K562 (cell line): Measurements from ENCODE around the gene FLOT2. TPM values are rescaled to one million over a fixed set of nuclear protein-coding genes. Genes with fewer than 3 reads are reported as not detected.

Source experiments
- ATAC-seq: fragments of 200-7000 bp; cut with Tn5 transposase; 3 replicates; pipeline ENCODE4 v1.9.1; 2020; ENCODE audit warnings: moderate library complexity
- BruUV-seq: library from RNA; stranded (reverse); fragments of 400-500 nt; replicated peaks from 2 replicates; lab custom pipeline; 2021; lab: Mats Ljungman, UMichigan
- CTCF ChIA-PET: fragments of 300-600 bp; formaldehyde crosslinking; extraction: SDS; loops from one replicate; lab custom pipeline; 2021; ENCODE audit warnings: low intra/inter-chr PET ratio; lab: Yijun Ruan, JAX
- POLR2A ChIA-PET: fragments of 300-600, 350-650 bp; sonication (Branson Sonifier 250); formaldehyde crosslinking; extraction: SDS; loops from one replicate; lab custom pipeline; 2021; ENCODE audit warnings: antibody characterized with exemption, inconsistent platforms; lab: Yijun Ruan, JAX
- DNase-seq, 4 experiments: peaks; one replicate each; pipeline versions ENCODE4 v3.0.0 to v3.0.0-alpha.2; 2011 to 2018; ENCODE audit warnings: low spot score in 3 of 4, mixed read lengths in 3 of 4; ENCODE audit errors: extremely low read depth in 1 of 4
- FAIRE-seq: peaks from 2 replicates; lab custom pipeline; 2011; peaks lifted over from hg19 to GRCh38; lab: Jason Lieb, UNC
- H2AFZ ChIP-seq: 2 replicates; pipeline ENCODE4 v1.6.0; 2011; ENCODE audit warnings: low read depth, low read length, control low read depth, inconsistent platforms
- H3K27ac ChIP-seq: fragments of 200-600 bp; 3 replicates; pipeline ENCODE4 v1.8.0; 2011; ENCODE audit warnings: low read depth, mild to moderate bottlenecking, control low read depth, inconsistent platforms, low read length, moderate library complexity, mixed read lengths; ENCODE audit errors: extremely low read depth
- H3K27me3 ChIP-seq, 2 experiments: fragments of 300-600 bp in 1 of 2; 2 replicates in 1 of 2; 3 replicates in 1 of 2; pipeline versions ENCODE4 v1.6.0 to v1.8.0; 2011; ENCODE audit warnings: inconsistent platforms in 2 of 2, low read length in 2 of 2, mild to moderate bottlenecking in 1 of 2, mixed read lengths in 1 of 2, moderate library complexity in 1 of 2; ENCODE audit not compliant: control insufficient read depth in 2 of 2, insufficient read depth in 2 of 2
- H3K36me3 ChIP-seq: fragments of 300-600 bp; 3 replicates; pipeline ENCODE4 v1.8.0; 2011; ENCODE audit warnings: mild to moderate bottlenecking, low read length, inconsistent platforms; ENCODE audit not compliant: control insufficient read depth, insufficient read depth
- H3K4me1 ChIP-seq, 2 experiments: fragments of 200-600 bp in 1 of 2; replicated peaks in 1 of 2; 2 replicates in 1 of 2; 3 replicates in 1 of 2; pipeline versions ENCODE4 v1.5.1 to v1.8.0; 2011; ENCODE audit warnings: inconsistent platforms in 2 of 2, low read length in 2 of 2, mild to moderate bottlenecking in 1 of 2, mixed read lengths in 1 of 2, moderate library complexity in 1 of 2; ENCODE audit not compliant: control insufficient read depth in 2 of 2, insufficient read depth in 2 of 2
- H3K4me2 ChIP-seq: 2 replicates; pipeline ENCODE4 v1.6.1; 2011; ENCODE audit warnings: low read length, control low read depth, inconsistent platforms, mixed read lengths; ENCODE audit not compliant: insufficient read depth
- H3K4me3 ChIP-seq: fragments of 200-600 bp; sonication (generic), shearing (Covaris generic); 2 replicates; pipeline ENCODE4 v1.5.1; 2016; ENCODE audit warnings: control low read depth, inconsistent platforms
- H3K79me2 ChIP-seq: fragments of 200-600 bp; 3 replicates; pipeline ENCODE4 v1.8.0; 2011; ENCODE audit warnings: low read length, inconsistent platforms; ENCODE audit not compliant: control insufficient read depth, insufficient read depth
- H3K9ac ChIP-seq, 2 experiments: 2 replicates each; pipeline versions ENCODE4 v1.6.0 to v1.6.1; 2011; ENCODE audit warnings: low read depth in 2 of 2, low read length in 2 of 2, control low read depth in 1 of 2, inconsistent platforms in 1 of 2, mild to moderate bottlenecking in 1 of 2, mixed read lengths in 1 of 2; ENCODE audit not compliant: insufficient read depth in 1 of 2
- H3K9me1 ChIP-seq: one replicate; pipeline ENCODE4 v1.6.0; 2011; ENCODE audit warnings: inconsistent platforms, mild to moderate bottlenecking, low read length, moderate library complexity; ENCODE audit not compliant: control insufficient read depth, insufficient read depth
- H3K9me3 ChIP-seq: replicated peaks from 2 replicates; pipeline ENCODE4 v1.5.1; 2011; ENCODE audit warnings: low read depth, low read length, inconsistent platforms; ENCODE audit not compliant: control insufficient read depth, insufficient read depth
- H4K20me1 ChIP-seq: replicated peaks from 2 replicates; pipeline ENCODE4 v1.6.1; 2011; ENCODE audit warnings: low read length, inconsistent platforms, mixed read lengths; ENCODE audit not compliant: control insufficient read depth, insufficient read depth
- EP400 ChIP-seq: fragments of 450-650 bp; IDR thresholded peaks from 2 replicates; pipeline ENCODE4 v1.6.1; 2017; ENCODE audit warnings: antibody characterized with exemption, mild to moderate bottlenecking, moderate library complexity
- HBP1 ChIP-seq: fragments of 450-650 bp; formaldehyde crosslinking; IDR thresholded peaks from 2 replicates; pipeline ENCODE4 v1.4.0; 2022; ENCODE audit warnings: missing genetic modification characterization
- HDGF ChIP-seq: fragments of 450-650 bp; IDR thresholded peaks from 2 replicates; pipeline ENCODE4 v1.6.1; 2016
- KDM2B ChIP-seq: fragments of 250-450 bp; sonication (Bioruptor Pico); IDR thresholded peaks from 2 replicates; pipeline ENCODE4 v1.8.0; 2021; ENCODE audit warnings: mild to moderate bottlenecking, moderate library complexity
- MEIS2 ChIP-seq: fragments of 450-650 bp; IDR thresholded peaks from 2 replicates; pipeline ENCODE4 v1.6.1; 2014; ENCODE audit warnings: mild to moderate bottlenecking; ENCODE audit not compliant: partially characterized antibody
- POLR3G ChIP-seq: IDR thresholded peaks from 2 replicates; pipeline ENCODE4 v1.6.1; 2011; ENCODE audit not compliant: insufficient read length, insufficient replicate concordance; ENCODE audit errors: extremely low read depth
- ZC3H11A ChIP-seq: IDR thresholded peaks from 2 replicates; pipeline ENCODE4 v1.6.1; 2012; ENCODE audit warnings: low read depth, low read length, improper control_type of control experiment
- ZFX ChIP-seq: sonication (generic); formaldehyde crosslinking; IDR thresholded peaks from 2 replicates; pipeline ENCODE4 v1.8.0; 2022; ENCODE audit warnings: mild to moderate bottlenecking, missing genetic modification reagents, moderate library complexity
- ZNF311 ChIP-seq: fragments of 250-450 bp; sonication (Bioruptor Pico); IDR thresholded peaks from 2 replicates; pipeline ENCODE4 v1.4.0; 2020; ENCODE audit warnings: mild to moderate bottlenecking, moderate library complexity
- ZNF584 ChIP-seq: fragments of 200-800 bp; sonication (Bioruptor generic); IDR thresholded peaks from 2 replicates; pipeline ENCODE4 v1.6.1; 2016; ENCODE audit warnings: low read depth, mild to moderate bottlenecking, missing genetic modification characterization, missing compliant biosample characterization
- in situ Hi-C: fragments of 300-500 bp; cut with MboI; formaldehyde crosslinking; loops from 4 replicates; pipeline ENCODE4 v1.15.0; 2018; ENCODE audit warnings: inconsistent platforms, mixed read lengths
- intact Hi-C: fragments of 100-400 bp; cut with micrococcal nuclease; formaldehyde crosslinking; loops from 2 replicates; pipeline ENCODE4 v1.14.2; 2022
- polyA plus RNA-seq, 8 experiments: library from polyadenylated mRNA; depleted of rRNA in 4 of 8; stranded (reverse) in 5 of 8; unstranded in 3 of 8; fragments of >200 nt; fragmentation: Nextera tagmentation in 2 of 8; fragmentation: Illumina TruSeq in 1 of 8; extraction: Ambion mirVana in 2 of 8; extraction: Trizol in 1 of 8; gene quantifications; 2 replicates each; pipeline versions ENCODE4 v1.2.1 to v1.2.3, GENCODE V29; 2011 to 2014; ENCODE audit warnings: inconsistent platforms in 1 of 8, missing spikeins in 1 of 8
- total RNA-seq, 7 experiments: library from RNA; depleted of rRNA in 6 of 7; stranded (reverse); fragments of >200 nt in 6 of 7; fragmentation: Illumina TruSeq in 2 of 7; extraction: Trizol in 2 of 7; gene quantifications; 2 replicates each; pipeline versions ENCODE4 v1.2.1 to v1.2.3, GENCODE V29; 2011 to 2021; ENCODE audit warnings: low replicate concordance in 1 of 7
- TF ChIP-seq, protein P1 (sequence below): fragments of 250-450 bp; sonication (Bioruptor Pico); IDR thresholded peaks from 2 replicates; pipeline ENCODE4 v1.5.0; 2020; ENCODE audit warnings: mild to moderate bottlenecking, borderline replicate concordance

FLOT2 gene
- total and polyA plus RNA-seq, 9 of the 15 experiments (the other 6 are each of a cell fraction or from before 2014, with no cell fraction given): 17.5 to 138 (median 41.7) TPM

- peaks cover 83% of the 10 kb centered on the region for H3K79me2 ChIP-seq
- peaks cover 0 to 16% of the 10 kb centered on the region in 2 experiments; a peak in 3 of 5 replicates for H3K4me1 ChIP-seq
- ChIA-PET POLR2A (interaction anchor here (1.0 to 3.7 kb wide), 6 partner anchors 8 to 219 kb away, joined by 3 to 25 read pairs (median 11); partner anchors contain the start of gene RPL23A), CTCF (no interaction called here)
- ATAC-seq (no peak), FAIRE-seq (no peak), DNase-seq (no peak)
- in situ Hi-C loops (loop anchor here (5.0 kb wide), 1 partner anchor 361 kb away; the partner anchor contains the start of gene ALDOC), intact Hi-C loops (no loop called here)
- H3K9me1 ChIP-seq: peaks cover 3% of the 10 kb centered on the region
- H2AFZ ChIP-seq: no peak overlapping the region
- TF ChIP-seq, protein P1, sequence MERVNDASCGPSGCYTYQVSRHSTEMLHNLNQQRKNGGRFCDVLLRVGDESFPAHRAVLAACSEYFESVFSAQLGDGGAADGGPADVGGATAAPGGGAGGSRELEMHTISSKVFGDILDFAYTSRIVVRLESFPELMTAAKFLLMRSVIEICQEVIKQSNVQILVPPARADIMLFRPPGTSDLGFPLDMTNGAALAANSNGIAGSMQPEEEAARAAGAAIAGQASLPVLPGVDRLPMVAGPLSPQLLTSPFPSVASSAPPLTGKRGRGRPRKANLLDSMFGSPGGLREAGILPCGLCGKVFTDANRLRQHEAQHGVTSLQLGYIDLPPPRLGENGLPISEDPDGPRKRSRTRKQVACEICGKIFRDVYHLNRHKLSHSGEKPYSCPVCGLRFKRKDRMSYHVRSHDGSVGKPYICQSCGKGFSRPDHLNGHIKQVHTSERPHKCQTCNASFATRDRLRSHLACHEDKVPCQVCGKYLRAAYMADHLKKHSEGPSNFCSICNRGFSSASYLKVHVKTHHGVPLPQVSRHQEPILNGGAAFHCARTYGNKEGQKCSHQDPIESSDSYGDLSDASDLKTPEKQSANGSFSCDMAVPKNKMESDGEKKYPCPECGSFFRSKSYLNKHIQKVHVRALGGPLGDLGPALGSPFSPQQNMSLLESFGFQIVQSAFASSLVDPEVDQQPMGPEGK: no peak
- TF ChIP-seq EP400 (no peak), ZFX (CRISPR knock-in tag) (no peak), HBP1 (no peak), ZNF311 (CRISPR knock-in tag) (no peak), HDGF (no peak), MEIS2 (no peak), ZC3H11A (no peak), KDM2B (CRISPR knock-in tag) (no peak), ZNF584 (CRISPR knock-in tag) (no peak), POLR3G (no peak)
- H3K9me3 ChIP-seq: no peaks in the 10 kb centered on the region
- H3K36me3 ChIP-seq: peaks cover 65% of the 10 kb centered on the region
- H3K4me3 ChIP-seq: no peak overlapping the region
- H3K27me3 ChIP-seq: no peaks in the 10 kb centered on the region
- no peak overlapping the region for H3K27ac ChIP-seq
- no peak overlapping the region for H3K4me2 ChIP-seq
- peaks cover 6% of the 10 kb centered on the region; the same call in 1 of the 2 replicates for H4K20me1 ChIP-seq
- no TSS peak for BruUV-seq
- no peak overlapping the region for H3K9ac ChIP-seq
Measured at GRCh38 chr17:28938552-28938951, 41.0 kb upstream of the FLOT2 start.
